ENCODE results near the gene TEP1. TPM values are rescaled to one million over a fixed set of nuclear protein-coding genes. Genes with fewer than 3 reads are reported as not detected.
A peak's percentile ranks its signal among the peaks of the same experiment; 100 is the strongest.

TEP1 gene
- total and polyA plus RNA-seq, 2 of the 13 experiments (the other 11 are each of a cell fraction or from before 2014, with no cell fraction given), result 11.0 to 12.8 TPM

GRCh38 chr14:20327005-20327869 is 86.1 kb downstream of the TEP1 start (continued):
- TF ChIP-seq ZNF704 (CRISPR knock-in tag; IDR thresholded peaks at IDR 0.05; ENCODE audit: borderline replicate concordance) (no peak), ZNF253 (CRISPR knock-in tag; IDR thresholded peaks at IDR 0.05; ENCODE audit: borderline replicate concordance) (no peak), MAZ (IDR thresholded peaks at IDR 0.05; ENCODE audit: borderline replicate concordance, low read depth, low read length) (no peak), MAZ (CRISPR knock-in tag; IDR thresholded peaks at IDR 0.05; ENCODE audit: low read depth) (no peak), ELF3 (CRISPR knock-in tag; IDR thresholded peaks at IDR 0.05) (peak; percentile 83), ZNF777 (CRISPR knock-in tag; IDR thresholded peaks at IDR 0.05) (no peak), PRDM10 (CRISPR knock-in tag; IDR thresholded peaks at IDR 0.05; ENCODE audit: low read depth) (no peak), IRX3 (CRISPR knock-in tag; IDR thresholded peaks at IDR 0.05; ENCODE audit: borderline replicate concordance, low read depth) (no peak), CREM (IDR thresholded peaks at IDR 0.05) (peak; percentile 28; the same call in 1 of the 2 replicates), CREM (CRISPR knock-in tag; IDR thresholded peaks at IDR 0.05) (no peak), ZNF10 (CRISPR knock-in tag; IDR thresholded peaks at IDR 0.05; ENCODE audit: borderline replicate concordance, low read depth) (no peak), FUBP1 (CRISPR knock-in tag; IDR thresholded peaks at IDR 0.05; ENCODE audit: borderline replicate concordance) (no peak), ATF6 (CRISPR knock-in tag; conservative IDR thresholded peaks at IDR 0.05) (0 out of 2 replicates have a peak, but pooled peaks have one; percentile 22), GATAD1 (CRISPR knock-in tag; IDR thresholded peaks at IDR 0.05) (0 out of 2 replicates have a peak, but pooled peaks have one; percentile 26), ZBTB3 (CRISPR knock-in tag; IDR thresholded peaks at IDR 0.05; ENCODE audit: borderline replicate concordance, low read depth) (no peak), ZNF674 (CRISPR knock-in tag; IDR thresholded peaks at IDR 0.05; ENCODE audit: low read depth) (no peak), REPIN1 (CRISPR knock-in tag; IDR thresholded peaks at IDR 0.05; ENCODE audit: borderline replicate concordance, low read depth) (no peak), AKAP8 (CRISPR knock-in tag; IDR thresholded peaks at IDR 0.05) (no peak), ZNF101 (CRISPR knock-in tag; IDR thresholded peaks at IDR 0.05; ENCODE audit: borderline replicate concordance, low read depth) (no peak), ZMYM2 (CRISPR knock-in tag; IDR thresholded peaks at IDR 0.05) (no peak)
